GM18526 (cell line): ENCODE results near the gene C10orf120.

Source experiments
- POLR2A ChIP-seq: IDR thresholded peaks from 3 replicates; pipeline ENCODE4 v1.6.1; 2011; ENCODE audit not compliant: insufficient read length; ENCODE audit errors: extremely low read depth

Gene C10orf120

GRCh38 chr10:122713091-122713885 is 13.6 kb upstream of the C10orf120 start:
- TF ChIP-seq POLR2A = no peak

- no peak for TF ChIP-seq POLR2A
Measured at GRCh38 chr10:122710576-122710975, 10.9 kb upstream of the C10orf120 start.

GRCh38 chr10:122709971-122710370 is 10.3 kb upstream of the C10orf120 start:
- no peak for TF ChIP-seq POLR2A

- TF ChIP-seq POLR2A = no peak
Measured at GRCh38 chr10:122707535-122707934, 7.9 kb upstream of the C10orf120 start.

GRCh38 chr10:122706947-122707346 is 7.3 kb upstream of the C10orf120 start:
- no peak for TF ChIP-seq POLR2A

GRCh38 chr10:122706467-122706866 is 6.8 kb upstream of the C10orf120 start:
- TF ChIP-seq POLR2A = no peak

GRCh38 chr10:122703483-122704448 is 4.1 kb upstream of the C10orf120 start:
- no peak for TF ChIP-seq POLR2A

GRCh38 chr10:122702275-122702674 is 2.6 kb upstream of the C10orf120 start:
- TF ChIP-seq POLR2A = no peak

- no peak for TF ChIP-seq POLR2A
Measured at GRCh38 chr10:122701652-122702051, 2.0 kb upstream of the C10orf120 start.

- no peak for TF ChIP-seq POLR2A
Measured at GRCh38 chr10:122696687-122697086, 3.0 kb downstream of the C10orf120 start.

GRCh38 chr10:122692744-122693143 is 6.9 kb downstream of the C10orf120 start:
- no peak for TF ChIP-seq POLR2A

- TF ChIP-seq POLR2A = no peak
Measured at GRCh38 chr10:122689146-122689820, 10.4 kb downstream of the C10orf120 start.

GRCh38 chr10:122688293-122688989 is 11.2 kb downstream of the C10orf120 start:
- TF ChIP-seq POLR2A = no peak

GRCh38 chr10:122682522-122682921 is 17.1 kb downstream of the C10orf120 start:
- no peak for TF ChIP-seq POLR2A

GRCh38 chr10:122678266-122678665 is 21.4 kb downstream of the C10orf120 start:
- TF ChIP-seq POLR2A = no peak
